ENCODE measurements around the gene TEP1. TPM values are rescaled to one million over a fixed set of nuclear protein-coding genes. Genes with fewer than 3 reads are reported as not detected.
A peak's percentile ranks its signal among the peaks of the same experiment; 100 is the strongest.

Gene TEP1
- total RNA-seq, 1 donor: 22.0 TPM

DNA sequence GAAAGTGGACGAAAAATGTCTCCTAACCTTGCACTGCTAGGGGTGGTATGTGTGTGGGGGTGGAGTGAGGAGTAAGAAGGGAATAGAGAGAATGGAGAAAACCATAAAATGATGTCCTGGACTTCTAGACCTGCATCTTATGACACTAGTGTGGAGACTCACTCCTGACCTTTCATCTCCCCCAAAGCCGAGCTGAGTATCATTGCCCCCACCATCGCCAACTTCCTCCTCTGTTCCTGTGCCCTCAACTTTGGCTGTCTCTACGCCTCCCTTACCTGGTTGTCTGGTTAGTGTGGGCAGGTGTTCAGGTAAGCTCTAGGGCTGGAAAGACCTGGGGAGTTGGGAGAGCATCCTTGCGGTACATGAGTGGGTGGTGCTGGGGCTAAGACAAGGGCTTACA, 27.2 kb upstream of the TEP1 start:
- TF ChIP-seq, protein P1, sequence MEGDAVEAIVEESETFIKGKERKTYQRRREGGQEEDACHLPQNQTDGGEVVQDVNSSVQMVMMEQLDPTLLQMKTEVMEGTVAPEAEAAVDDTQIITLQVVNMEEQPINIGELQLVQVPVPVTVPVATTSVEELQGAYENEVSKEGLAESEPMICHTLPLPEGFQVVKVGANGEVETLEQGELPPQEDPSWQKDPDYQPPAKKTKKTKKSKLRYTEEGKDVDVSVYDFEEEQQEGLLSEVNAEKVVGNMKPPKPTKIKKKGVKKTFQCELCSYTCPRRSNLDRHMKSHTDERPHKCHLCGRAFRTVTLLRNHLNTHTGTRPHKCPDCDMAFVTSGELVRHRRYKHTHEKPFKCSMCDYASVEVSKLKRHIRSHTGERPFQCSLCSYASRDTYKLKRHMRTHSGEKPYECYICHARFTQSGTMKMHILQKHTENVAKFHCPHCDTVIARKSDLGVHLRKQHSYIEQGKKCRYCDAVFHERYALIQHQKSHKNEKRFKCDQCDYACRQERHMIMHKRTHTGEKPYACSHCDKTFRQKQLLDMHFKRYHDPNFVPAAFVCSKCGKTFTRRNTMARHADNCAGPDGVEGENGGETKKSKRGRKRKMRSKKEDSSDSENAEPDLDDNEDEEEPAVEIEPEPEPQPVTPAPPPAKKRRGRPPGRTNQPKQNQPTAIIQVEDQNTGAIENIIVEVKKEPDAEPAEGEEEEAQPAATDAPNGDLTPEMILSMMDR (IDR thresholded peaks at IDR 0.05; ENCODE audit: insufficient read depth, low read depth, low read length): no peak
- no peak for DNase-seq (ENCODE audit: low read depth)
- no peak overlapping the region for H3K4me3 ChIP-seq (ENCODE audit: low read depth, low read length)

DNA sequence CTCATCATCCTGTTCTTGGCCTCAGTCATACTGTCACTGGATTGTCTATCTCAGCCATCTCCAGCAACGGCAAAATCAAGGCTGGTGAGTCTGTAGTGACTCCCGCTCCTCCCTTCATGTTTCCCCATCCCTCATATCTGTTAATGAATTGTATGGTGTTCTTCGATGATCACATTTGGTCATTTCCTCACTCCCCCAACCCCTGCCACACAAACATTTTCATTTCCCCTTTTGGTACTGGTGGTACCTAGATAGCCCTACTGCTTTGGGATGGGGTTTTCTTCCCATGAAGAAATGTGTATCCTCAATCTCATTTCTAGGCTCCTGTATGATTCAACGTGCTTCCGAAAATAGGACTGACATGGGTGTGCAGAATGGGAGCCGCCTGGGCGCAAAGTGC, 25.4 kb upstream of the TEP1 start:
- TF ChIP-seq, protein P1 (IDR thresholded peaks at IDR 0.05; ENCODE audit: insufficient read depth, low read depth, low read length): no peak
- no peak overlapping the region for H3K4me3 ChIP-seq (ENCODE audit: low read depth, low read length)
- no peak for DNase-seq (ENCODE audit: low read depth)

DNA sequence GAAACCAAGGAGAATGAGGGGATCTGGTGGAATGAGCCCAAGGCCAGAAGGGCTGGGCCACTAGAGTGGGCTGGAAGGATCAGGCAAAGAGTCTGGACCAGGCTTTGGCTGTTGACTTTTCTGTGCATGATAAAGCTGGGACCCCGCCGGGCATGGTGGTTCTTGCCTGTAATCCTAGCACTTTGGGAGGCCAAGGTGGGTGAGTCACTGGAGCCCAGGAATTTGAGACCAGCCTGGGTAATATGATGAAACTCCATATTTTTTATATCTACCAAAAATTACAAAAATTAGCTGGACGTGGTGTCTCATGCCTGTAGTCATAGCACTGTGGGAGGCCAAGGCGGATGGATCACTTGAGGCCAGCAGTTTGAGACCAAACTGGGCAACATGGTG, 23.1 kb upstream of the TEP1 start:
- no peak for DNase-seq (ENCODE audit: low read depth)
- no peak overlapping the region for H3K4me3 ChIP-seq (ENCODE audit: low read depth, low read length)
- TF ChIP-seq, protein P1 (IDR thresholded peaks at IDR 0.05; ENCODE audit: insufficient read depth, low read depth, low read length): no peak

DNA sequence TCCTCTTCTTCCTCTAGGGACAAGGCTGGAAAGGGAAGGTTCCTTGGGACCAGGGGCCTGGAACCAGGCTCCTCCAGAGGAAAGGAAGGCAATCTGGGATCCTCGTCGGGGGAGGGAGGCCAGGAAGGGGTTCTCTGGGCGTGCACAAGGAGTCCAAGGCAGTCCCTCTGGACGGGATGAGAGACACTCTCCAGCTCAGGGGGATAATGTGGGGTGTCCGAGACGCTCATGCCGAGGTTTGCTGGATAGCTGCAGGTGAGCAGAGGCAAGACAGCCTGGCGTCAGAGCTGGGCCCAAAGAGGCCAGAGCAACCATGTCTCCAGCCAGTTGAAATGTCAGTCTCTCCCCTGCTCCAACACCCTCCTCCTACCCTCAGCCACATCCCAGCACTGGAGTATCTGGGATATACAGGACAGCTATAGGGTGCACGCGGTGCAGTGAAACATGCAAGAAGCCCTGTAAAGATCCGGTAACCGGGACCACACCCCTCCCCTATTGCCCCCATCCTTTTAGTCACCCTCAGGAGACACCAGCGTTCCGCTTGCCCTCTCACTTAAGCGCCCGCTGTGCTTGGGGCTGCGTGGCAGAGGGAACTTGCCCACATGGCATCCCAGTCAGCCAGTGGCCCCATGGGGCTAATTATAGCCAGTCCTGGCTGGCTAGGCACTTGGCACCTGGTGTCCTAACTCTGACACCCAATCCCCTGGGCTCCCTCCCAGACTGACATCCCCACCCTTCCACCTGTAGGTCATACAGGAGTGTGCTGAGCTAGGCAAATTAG, 22.5 kb upstream of the TEP1 start, which contains the start of gene KLHL33:
TSS of gene KLHL33 (minus strand) at position 585 of the 781 bp plus-strand sequence. CDS start at position 230, 355 bp downstream.
- no peak for DNase-seq (ENCODE audit: low read depth)
- H3K4me3 ChIP-seq (ENCODE audit: low read depth, low read length): peak within 1 kb of the TSS; percentile 29
- TF ChIP-seq, protein P1 (IDR thresholded peaks at IDR 0.05; ENCODE audit: insufficient read depth, low read depth, low read length): no peak

DNA sequence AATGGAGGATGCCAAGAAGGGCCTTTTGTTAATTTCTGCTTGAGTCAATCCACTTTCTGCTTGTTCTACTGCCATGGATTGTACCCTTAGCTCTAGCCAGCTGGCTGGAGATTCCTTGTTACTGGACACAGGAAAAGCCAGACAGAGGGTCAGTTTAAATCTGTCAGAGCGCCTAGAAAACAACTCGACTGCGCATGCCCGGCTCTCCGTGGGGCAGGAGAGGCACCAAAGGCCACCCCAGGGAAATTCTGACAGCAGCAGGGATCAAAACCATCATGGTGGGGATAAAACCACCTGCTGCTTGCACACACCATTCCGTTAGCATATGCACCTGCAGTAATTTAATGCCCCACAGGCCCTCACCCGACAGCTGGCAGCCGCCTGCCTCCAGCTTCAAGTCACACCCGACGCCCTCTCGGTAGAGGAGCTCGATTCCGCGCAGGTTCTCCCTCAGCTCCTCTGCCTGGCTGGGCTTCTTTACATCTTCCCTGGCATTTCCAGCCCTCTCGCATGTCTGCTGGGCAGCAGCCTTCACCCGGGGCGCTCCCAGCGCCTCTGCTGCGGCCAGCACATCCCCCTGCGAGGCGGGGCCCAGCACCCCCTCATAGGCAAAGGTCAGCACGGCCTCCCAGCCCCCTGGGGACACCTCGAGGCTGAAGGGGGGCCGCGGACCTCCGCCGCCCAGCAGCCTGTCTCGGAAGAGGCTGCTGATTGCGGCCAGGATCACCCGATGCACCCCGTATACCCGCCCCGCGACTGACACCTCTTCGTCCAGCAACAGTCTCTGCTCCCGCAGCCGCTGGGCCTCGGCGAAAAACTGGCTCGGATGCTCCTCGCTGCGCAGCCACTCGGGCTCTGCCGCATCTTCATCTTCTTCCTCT, 21.6 kb upstream of the TEP1 start:
- TF ChIP-seq, protein P1 (IDR thresholded peaks at IDR 0.05; ENCODE audit: insufficient read depth, low read depth, low read length): no peak
- H3K4me3 ChIP-seq (ENCODE audit: low read depth, low read length): peak overlapping the region; percentile 29
- no peak for DNase-seq (ENCODE audit: low read depth)

DNA sequence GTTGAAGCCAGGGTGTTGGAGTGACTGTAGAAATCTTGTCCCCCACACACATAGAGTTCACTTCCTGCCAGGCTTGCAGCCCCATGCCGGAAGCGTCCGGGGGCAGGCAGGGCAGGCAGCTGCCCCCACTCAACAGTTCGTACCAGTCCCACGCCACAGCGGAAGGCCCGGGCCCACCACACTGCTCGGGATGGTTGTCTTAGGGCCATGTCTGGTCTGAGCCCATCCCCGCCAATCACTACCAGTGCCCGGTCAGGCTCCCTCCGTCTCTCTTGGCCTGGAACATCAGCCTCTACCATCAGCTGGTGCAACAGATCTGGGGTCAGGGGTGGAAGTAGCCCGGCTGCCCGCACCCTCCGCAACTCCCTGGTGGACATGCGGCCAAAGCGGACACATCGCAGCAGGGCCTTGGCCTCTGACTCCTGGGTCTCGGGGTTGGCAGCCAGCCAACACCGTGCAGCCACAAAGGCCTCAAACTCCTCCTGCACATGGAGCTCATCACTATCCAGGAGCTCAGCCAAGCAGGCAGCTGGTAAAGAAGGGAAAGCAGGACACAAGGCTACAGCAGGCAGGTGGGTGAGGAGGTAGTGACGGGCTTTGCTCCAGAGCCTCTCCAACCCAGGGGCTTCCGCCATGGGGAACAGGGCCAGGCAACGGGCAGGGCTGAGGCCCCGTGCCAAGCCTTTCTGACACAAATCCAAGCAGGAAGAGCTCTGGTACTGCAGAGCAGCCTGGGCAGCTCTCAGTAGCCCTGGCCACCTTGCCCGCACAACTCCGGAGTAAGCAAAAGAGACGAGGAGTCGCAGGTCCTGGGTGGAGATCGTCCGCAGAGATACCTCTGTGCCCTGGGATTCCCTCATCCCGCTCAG, 16.7 kb upstream of the TEP1 start:
- H3K4me3 ChIP-seq (ENCODE audit: low read depth, low read length): no peak overlapping the region
- TF ChIP-seq, protein P1 (IDR thresholded peaks at IDR 0.05; ENCODE audit: insufficient read depth, low read depth, low read length): no peak
- no peak for DNase-seq (ENCODE audit: low read depth)

All from fibroblast of villous mesenchyme (primary cell).